Measurements from ENCODE around the gene CTXND1. TPM values are rescaled to one million over a fixed set of nuclear protein-coding genes. Genes with fewer than 3 reads are reported as not detected.
"Not testable (repeated sequence)": the region's sequence is repeated elsewhere in the genome, so short reads cannot be mapped to it uniquely, and the experiment has no call there.

Gene CTXND1
- total RNA-seq, 1 experiment from 2014 or later = not detected

DNA sequence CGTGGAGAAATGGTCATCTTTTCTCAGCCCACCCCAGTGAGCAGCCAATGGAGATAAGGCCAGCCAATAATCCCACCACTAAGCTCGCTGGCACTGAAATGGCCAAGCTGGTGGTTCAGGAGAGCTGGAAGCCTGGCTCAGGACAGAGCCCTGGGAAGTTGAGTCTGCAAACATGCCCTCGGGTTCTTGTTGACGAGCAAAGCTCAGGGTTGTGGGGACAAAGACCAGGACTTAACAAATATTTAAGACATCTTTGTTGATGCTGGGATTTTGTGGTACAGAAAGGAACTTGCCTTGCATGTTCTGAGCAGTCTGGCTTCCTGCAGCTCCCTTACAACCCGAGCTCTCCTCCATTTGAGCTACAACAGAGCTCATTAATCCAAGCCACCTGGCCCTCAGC, 94.8 kb downstream of the CTXND1 start:
- TF ChIP-seq, protein P1, sequence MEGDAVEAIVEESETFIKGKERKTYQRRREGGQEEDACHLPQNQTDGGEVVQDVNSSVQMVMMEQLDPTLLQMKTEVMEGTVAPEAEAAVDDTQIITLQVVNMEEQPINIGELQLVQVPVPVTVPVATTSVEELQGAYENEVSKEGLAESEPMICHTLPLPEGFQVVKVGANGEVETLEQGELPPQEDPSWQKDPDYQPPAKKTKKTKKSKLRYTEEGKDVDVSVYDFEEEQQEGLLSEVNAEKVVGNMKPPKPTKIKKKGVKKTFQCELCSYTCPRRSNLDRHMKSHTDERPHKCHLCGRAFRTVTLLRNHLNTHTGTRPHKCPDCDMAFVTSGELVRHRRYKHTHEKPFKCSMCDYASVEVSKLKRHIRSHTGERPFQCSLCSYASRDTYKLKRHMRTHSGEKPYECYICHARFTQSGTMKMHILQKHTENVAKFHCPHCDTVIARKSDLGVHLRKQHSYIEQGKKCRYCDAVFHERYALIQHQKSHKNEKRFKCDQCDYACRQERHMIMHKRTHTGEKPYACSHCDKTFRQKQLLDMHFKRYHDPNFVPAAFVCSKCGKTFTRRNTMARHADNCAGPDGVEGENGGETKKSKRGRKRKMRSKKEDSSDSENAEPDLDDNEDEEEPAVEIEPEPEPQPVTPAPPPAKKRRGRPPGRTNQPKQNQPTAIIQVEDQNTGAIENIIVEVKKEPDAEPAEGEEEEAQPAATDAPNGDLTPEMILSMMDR (IDR thresholded peaks at IDR 0.05; ENCODE audit: unreplicated experiment) = no peak
- POLR2A ChIA-PET = interaction anchor here (1.1 to 2.5 kb wide), 2 partner anchors 11 to 16 kb away, joined by 3 to 14 read pairs; no protein-coding TSS in a partner anchor
- peaks cover 14% of the 10 kb centered on the region for H3K36me3 Mint-ChIP-seq (ENCODE audit: insufficient read depth, unreplicated experiment)
- H3K27me3 Mint-ChIP-seq (ENCODE audit: insufficient read depth, unreplicated experiment) = no peaks in the 10 kb centered on the region
- DNase-seq (ENCODE audit: unreplicated experiment) = no peak
- intact Hi-C loops (cut with micrococcal nuclease) = no loop called here
- peaks cover 9% of the 10 kb centered on the region for H3K4me1 Mint-ChIP-seq (ENCODE audit: insufficient read depth, unreplicated experiment)
- H3K4me3 Mint-ChIP-seq (ENCODE audit: unreplicated experiment) = no peak overlapping the region
- CTCF ChIA-PET = interaction anchor here (0.9 to 1.6 kb wide), 2 partner anchors 152 to 304 kb away, joined by 3 to 5 read pairs; no protein-coding TSS in a partner anchor
- H3K9me3 Mint-ChIP-seq (ENCODE audit: unreplicated experiment) = no peaks in the 10 kb centered on the region
- H3K27ac Mint-ChIP-seq (ENCODE audit: low read depth, unreplicated experiment) = no peak overlapping the region
- no TSS peak for BruUV-seq (replicated peaks)

DNA sequence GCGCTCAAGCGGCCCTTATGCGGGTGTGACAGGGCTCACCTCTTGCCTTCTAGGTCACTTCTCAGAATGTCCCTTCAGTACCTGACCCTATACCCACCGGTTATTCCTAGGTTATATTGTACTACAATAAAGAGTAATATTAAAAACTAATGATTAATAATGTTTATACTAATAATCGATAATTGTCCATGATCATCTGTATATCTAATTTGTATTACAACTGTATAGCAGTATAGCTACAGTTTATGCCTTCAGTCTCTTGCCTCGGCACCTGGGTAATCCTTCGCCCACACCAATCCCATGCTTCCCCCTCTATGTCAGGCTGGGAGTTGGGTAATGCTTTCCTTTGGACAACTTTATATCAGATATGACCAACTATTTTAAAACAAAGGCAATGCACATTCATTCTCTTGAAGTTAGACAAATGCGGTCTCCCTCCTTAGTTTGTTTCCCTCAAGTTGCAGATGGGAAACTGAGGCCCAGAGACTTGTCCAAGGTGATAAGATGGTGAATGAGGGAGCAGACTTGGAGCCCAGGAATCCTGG, 95.8 kb downstream of the CTXND1 start:
- Mint-ChIP-seq H3K36me3 (ENCODE audit: insufficient read depth, unreplicated experiment) (peaks cover 7% of the 10 kb centered on the region), H3K9me3 (ENCODE audit: unreplicated experiment) (no peaks in the 10 kb centered on the region), H3K4me3 (ENCODE audit: unreplicated experiment) (no peak overlapping the region), H3K27me3 (ENCODE audit: insufficient read depth, unreplicated experiment) (no peaks in the 10 kb centered on the region), H3K27ac (ENCODE audit: low read depth, unreplicated experiment) (no peak overlapping the region), H3K4me1 (ENCODE audit: insufficient read depth, unreplicated experiment) (peaks cover 9% of the 10 kb centered on the region)
- ChIA-PET CTCF (interaction anchor here (1.6 kb wide), 1 partner anchor 303 kb away, joined by 5 read pairs; no protein-coding TSS in a partner anchor), POLR2A (interaction anchor here (0.8 to 2.5 kb wide), 2 partner anchors 17 to 97 kb away, joined by 4 to 14 read pairs; no protein-coding TSS in a partner anchor)
- intact Hi-C loops (cut with micrococcal nuclease) = no loop called here
- TF ChIP-seq, protein P1 (IDR thresholded peaks at IDR 0.05; ENCODE audit: unreplicated experiment) = no peak
- no TSS peak for BruUV-seq (replicated peaks)
- DNase-seq (ENCODE audit: unreplicated experiment) = no peak

DNA sequence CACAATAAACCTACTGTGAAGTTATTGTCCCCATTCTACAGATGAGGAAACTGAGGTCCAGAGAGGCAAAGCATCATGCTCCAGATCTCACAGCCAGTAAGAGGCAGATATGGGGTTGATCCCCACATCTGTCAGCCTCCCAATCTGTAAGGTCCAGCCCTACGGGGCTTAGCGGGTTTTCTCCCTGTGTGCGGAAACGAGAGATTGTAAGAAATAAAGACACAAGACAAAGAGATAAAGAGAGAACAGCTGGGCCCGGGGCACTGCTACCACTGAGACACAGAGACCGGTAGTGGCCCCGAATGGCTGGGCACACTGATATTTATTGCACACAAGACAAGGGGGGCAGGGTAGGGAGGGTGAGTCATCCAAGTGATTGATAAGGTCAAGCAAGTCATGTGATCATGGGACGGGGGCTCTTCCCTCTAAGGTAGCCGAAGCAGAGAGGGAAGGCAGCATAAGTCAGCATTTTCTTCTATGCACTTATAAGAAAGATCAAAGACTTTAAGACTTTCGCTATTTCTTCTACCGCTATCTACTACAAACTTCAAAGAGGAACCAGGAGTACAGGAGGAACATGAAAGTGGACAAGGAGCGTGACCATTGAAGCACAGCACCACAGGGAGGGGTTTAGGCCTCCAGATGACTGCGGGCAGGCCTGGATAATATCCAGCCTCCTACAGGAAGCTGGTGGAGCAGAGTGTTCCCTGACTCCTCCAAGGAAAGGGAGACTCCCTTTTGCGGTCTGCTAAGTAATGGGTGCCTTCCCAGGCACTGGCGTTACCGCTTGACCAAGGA, 96.4 kb downstream of the CTXND1 start:
- CTCF ChIA-PET = interaction anchor here (1.6 kb wide), 1 partner anchor 302 kb away, joined by 5 read pairs; no protein-coding TSS in a partner anchor
- BruUV-seq (replicated peaks); H3K27me3 Mint-ChIP-seq (ENCODE audit: insufficient read depth, unreplicated experiment); H3K27ac Mint-ChIP-seq (ENCODE audit: low read depth, unreplicated experiment); intact Hi-C loops (cut with micrococcal nuclease); DNase-seq (ENCODE audit: unreplicated experiment); H3K9me3 Mint-ChIP-seq (ENCODE audit: unreplicated experiment); H3K4me3 Mint-ChIP-seq (ENCODE audit: unreplicated experiment); POLR2A ChIA-PET; H3K4me1 Mint-ChIP-seq (ENCODE audit: insufficient read depth, unreplicated experiment); H3K36me3 Mint-ChIP-seq (ENCODE audit: insufficient read depth, unreplicated experiment): not testable (repeated sequence)

DNA sequence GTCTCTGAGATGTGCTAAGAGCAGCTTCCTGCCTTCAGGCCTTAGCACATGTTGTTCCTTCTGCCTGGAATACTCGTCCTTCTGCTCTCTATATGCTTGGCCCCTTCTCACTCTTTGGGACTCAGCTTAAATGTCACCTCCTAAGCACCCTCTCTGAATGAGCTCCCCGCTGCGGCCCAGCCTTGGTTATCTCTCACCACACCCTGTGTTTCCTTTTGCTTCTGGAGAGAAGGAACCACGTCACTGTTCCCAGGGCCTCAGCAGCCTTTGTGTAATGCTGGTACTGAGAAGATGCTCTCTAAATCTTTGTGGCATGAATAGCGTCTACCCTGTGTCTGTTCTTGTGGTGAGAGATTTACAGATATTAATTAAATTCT, 97.0 kb downstream of the CTXND1 start:
- Mint-ChIP-seq H3K27me3 (ENCODE audit: insufficient read depth, unreplicated experiment) (no peaks in the 10 kb centered on the region), H3K9me3 (ENCODE audit: unreplicated experiment) (no peaks in the 10 kb centered on the region), H3K4me1 (ENCODE audit: insufficient read depth, unreplicated experiment) (no peaks in the 10 kb centered on the region), H3K36me3 (ENCODE audit: insufficient read depth, unreplicated experiment) (no peaks in the 10 kb centered on the region), H3K4me3 (ENCODE audit: unreplicated experiment) (no peak overlapping the region), H3K27ac (ENCODE audit: low read depth, unreplicated experiment) (no peak overlapping the region)
- ChIA-PET CTCF (interaction anchor here (0.6 to 0.9 kb wide), 2 partner anchors 11 to 157 kb away, joined by 3 to 4 read pairs; no protein-coding TSS in a partner anchor), POLR2A (interaction anchor here (0.6 to 1.9 kb wide), 2 partner anchors 17 to 23 kb away, joined by 4 to 7 read pairs; no protein-coding TSS in a partner anchor)
- DNase-seq (ENCODE audit: unreplicated experiment) = no peak
- intact Hi-C loops (cut with micrococcal nuclease) = no loop called here
- BruUV-seq (replicated peaks) = no TSS peak
- TF ChIP-seq, protein P1 (IDR thresholded peaks at IDR 0.05; ENCODE audit: unreplicated experiment) = no peak
